BE2C (cell line): ENCODE measurements around the gene DENND1A.

Source experiments
- DNase-seq: peaks from one replicate; pipeline ENCODE4 v3.0.0-alpha.2; 2020
- H3K27me3 ChIP-seq: fragments of 250-450 bp; sonication (Bioruptor Pico); 2 replicates; pipeline ENCODE4 v1.5.1; 2020; ENCODE audit warnings: mild to moderate bottlenecking
- H3K36me3 ChIP-seq: fragments of 250-450 bp; sonication (Bioruptor Pico); 2 replicates; pipeline ENCODE4 v1.5.1; 2020; ENCODE audit warnings: mild to moderate bottlenecking
- H3K4me1 ChIP-seq: fragments of 250-450 bp; sonication (Bioruptor Pico); 2 replicates; pipeline ENCODE4 v1.5.1; 2020
- H3K4me3 ChIP-seq: 2 replicates; pipeline ENCODE4 v1.5.1; 2011; ENCODE audit warnings: low read depth, low read length
- H3K9me3 ChIP-seq: fragments of 250-450 bp; sonication (Bioruptor Pico); 2 replicates; pipeline ENCODE4 v1.5.1; 2020
- CTCF ChIP-seq: IDR thresholded peaks from 2 replicates; pipeline ENCODE4 v1.5.1; 2012; ENCODE audit warnings: mild to moderate bottlenecking, low read depth, low read length

Gene DENND1A

GRCh38 chr9:123866497-123866896, 63.4 kb downstream of the DENND1A start:
- TF ChIP-seq CTCF = no peak

GRCh38 chr9:123865226-123866000, 64.5 kb downstream of the DENND1A start:
- H3K4me3 ChIP-seq = no peak overlapping the region
- no peak for TF ChIP-seq CTCF
- no peaks in the 10 kb centered on the region for H3K36me3 ChIP-seq
- no peaks in the 10 kb centered on the region for H3K27me3 ChIP-seq
- DNase-seq = no peak
- no peaks in the 10 kb centered on the region for H3K4me1 ChIP-seq
- H3K9me3 ChIP-seq = no peaks in the 10 kb centered on the region

More at GRCh38 chr9:123866497-123866896, 63.4 kb downstream of the DENND1A start:
- Histone ChIP-seq H3K27me3 (no peaks in the 10 kb centered on the region), H3K4me3 (no peak overlapping the region), H3K36me3 (no peaks in the 10 kb centered on the region), H3K4me1 (no peaks in the 10 kb centered on the region), H3K9me3 (no peaks in the 10 kb centered on the region)
- no peak for DNase-seq

GRCh38 chr9:123864251-123864650, 65.7 kb downstream of the DENND1A start:
- no peaks in the 10 kb centered on the region for H3K27me3 ChIP-seq
- H3K9me3 ChIP-seq = no peaks in the 10 kb centered on the region
- H3K4me3 ChIP-seq = no peak overlapping the region
- no peaks in the 10 kb centered on the region for H3K4me1 ChIP-seq
- TF ChIP-seq CTCF = no peak
- no peak for DNase-seq
- H3K36me3 ChIP-seq = no peaks in the 10 kb centered on the region

- Histone ChIP-seq H3K27me3 (no peaks in the 10 kb centered on the region), H3K9me3 (no peaks in the 10 kb centered on the region), H3K36me3 (no peaks in the 10 kb centered on the region), H3K4me1 (no peaks in the 10 kb centered on the region), H3K4me3 (no peak overlapping the region)
- TF ChIP-seq CTCF = no peak
- DNase-seq = no peak
Measured at GRCh38 chr9:123863164-123863855, 66.6 kb downstream of the DENND1A start.

GRCh38 chr9:123861756-123862120, 68.2 kb downstream of the DENND1A start:
- no peak for DNase-seq
- no peak for TF ChIP-seq CTCF
- no peak overlapping the region for H3K4me3 ChIP-seq
- H3K36me3 ChIP-seq = no peaks in the 10 kb centered on the region
- H3K9me3 ChIP-seq = no peaks in the 10 kb centered on the region
- no peaks in the 10 kb centered on the region for H3K4me1 ChIP-seq
- no peaks in the 10 kb centered on the region for H3K27me3 ChIP-seq
